Liver (tissue), 9 donors: Measurements from ENCODE around the gene ASMTL. TPM values are rescaled to one million over a fixed set of nuclear protein-coding genes. Genes with fewer than 3 reads are reported as not detected.

ENCODE experiments used
- DNase-seq: peaks from one replicate; pipeline ENCODE4 v3.0.0-alpha.2; 2017; ENCODE audit warnings: low spot score
- H3K27ac ChIP-seq, 2 donors: one replicate each; pipeline ENCODE4 v1.7.0; 2013; ENCODE audit warnings: inconsistent platforms in 2 of 2, low read length in 2 of 2, control low read depth in 1 of 2, low read depth in 1 of 2, mild to moderate bottlenecking in 1 of 2
- H3K27me3 ChIP-seq, 4 donors: one replicate each; pipeline versions ENCODE4 v1.6.1 to v1.7.0; 2013; ENCODE audit warnings: low read length in 3 of 4, inconsistent platforms in 1 of 4, mild to moderate bottlenecking in 1 of 4, moderate library complexity in 1 of 4; ENCODE audit not compliant: control insufficient read depth in 4 of 4, insufficient read depth in 4 of 4
- H3K36me3 ChIP-seq, 4 donors: one replicate each; pipeline versions ENCODE4 v1.6.1 to v1.7.0; 2013; ENCODE audit warnings: low read length in 3 of 4, mild to moderate bottlenecking in 3 of 4, low read depth in 1 of 4, moderate library complexity in 1 of 4; ENCODE audit not compliant: control insufficient read depth in 4 of 4, insufficient read depth in 3 of 4
- H3K4me1 ChIP-seq, 4 donors: one replicate each; pipeline versions ENCODE4 v1.6.1 to v1.7.0; 2013; ENCODE audit warnings: low read length in 3 of 4, mild to moderate bottlenecking in 3 of 4, moderate library complexity in 1 of 4; ENCODE audit not compliant: control insufficient read depth in 4 of 4, insufficient read depth in 4 of 4
- H3K4me3 ChIP-seq, 3 donors: one replicate each; pipeline versions ENCODE4 v1.6.1 to v1.7.0; 2013; ENCODE audit warnings: low read length in 3 of 3, control low read depth in 1 of 3, low read depth in 1 of 3, mild to moderate bottlenecking in 1 of 3
- H3K9ac ChIP-seq, 2 donors: one replicate each; pipeline ENCODE4 v1.7.0; 2013; ENCODE audit warnings: low read length in 2 of 2, mild to moderate bottlenecking in 2 of 2, moderate library complexity in 2 of 2, control low read depth in 1 of 2, low read depth in 1 of 2
- H3K9me3 ChIP-seq, 4 donors: one replicate each; pipeline versions ENCODE4 v1.6.1 to v1.7.0; 2013; ENCODE audit warnings: low read length in 3 of 4; ENCODE audit not compliant: control insufficient read depth in 4 of 4
- ATF3 ChIP-seq: IDR thresholded peaks from 2 replicates; pipeline ENCODE4 v1.6.1; 2016; ENCODE audit warnings: antibody characterized with exemption
- CTCF ChIP-seq: fragments of 150-350 bp; IDR thresholded peaks from 2 replicates; pipeline ENCODE4 v1.5.1; 2017; ENCODE audit warnings: improper control_type of control experiment, low read depth, low read length; ENCODE audit not compliant: missing input control
- FOXA1 ChIP-seq: IDR thresholded peaks from 2 replicates; pipeline ENCODE4 v1.6.1; 2016; ENCODE audit warnings: antibody characterized with exemption
- FOXA2 ChIP-seq: IDR thresholded peaks from 2 replicates; pipeline ENCODE4 v1.6.1; 2016; ENCODE audit warnings: antibody characterized with exemption
- GABPA ChIP-seq, 2 donors: IDR thresholded peaks in 1 of 2; conservative IDR thresholded peaks in 1 of 2; 2 replicates each; pipeline ENCODE4 v1.6.1; 2016; ENCODE audit warnings: antibody characterized with exemption in 2 of 2, mild to moderate bottlenecking in 1 of 2, moderate library complexity in 1 of 2
- HNF4A ChIP-seq, 2 donors: conservative IDR thresholded peaks; 2 replicates each; pipeline ENCODE4 v1.6.1; 2016; ENCODE audit warnings: antibody characterized with exemption in 2 of 2, mild to moderate bottlenecking in 2 of 2
- HNF4G ChIP-seq: IDR thresholded peaks from 2 replicates; pipeline ENCODE4 v1.6.1; 2016; ENCODE audit warnings: antibody characterized with exemption
- JUND ChIP-seq, 2 donors: IDR thresholded peaks; 2 replicates each; pipeline ENCODE4 v1.6.1; 2016; ENCODE audit warnings: antibody characterized with exemption in 2 of 2
- MAX ChIP-seq: IDR thresholded peaks from 2 replicates; pipeline ENCODE4 v1.6.1; 2016; ENCODE audit warnings: antibody characterized with exemption
- NR2F2 ChIP-seq: IDR thresholded peaks from 2 replicates; pipeline ENCODE4 v1.6.1; 2016; ENCODE audit warnings: antibody characterized with exemption
- RAD21 ChIP-seq, 2 donors: IDR thresholded peaks; 2 replicates each; pipeline ENCODE4 v1.6.1; 2016; ENCODE audit warnings: antibody characterized with exemption in 2 of 2, mild to moderate bottlenecking in 2 of 2
- REST ChIP-seq: IDR thresholded peaks from 2 replicates; pipeline ENCODE4 v1.6.1; 2016; ENCODE audit warnings: antibody characterized with exemption, mild to moderate bottlenecking
- RXRA ChIP-seq, 2 donors: IDR thresholded peaks; 2 replicates each; pipeline ENCODE4 v1.6.1; 2017 to 2018; ENCODE audit warnings: antibody characterized with exemption in 2 of 2, mild to moderate bottlenecking in 1 of 2
- SP1 ChIP-seq: IDR thresholded peaks from 2 replicates; pipeline ENCODE4 v1.6.1; 2018; ENCODE audit warnings: antibody characterized with exemption, mild to moderate bottlenecking
- YY1 ChIP-seq: IDR thresholded peaks from 2 replicates; pipeline ENCODE4 v1.6.1; 2016; ENCODE audit warnings: antibody characterized with exemption, mild to moderate bottlenecking
- ZBTB33 ChIP-seq: IDR thresholded peaks from 2 replicates; pipeline ENCODE4 v1.6.1; 2016; ENCODE audit warnings: antibody characterized with exemption
- WGBS: extraction: QIAGEN DNeasy Blood & Tissue Kit; methylation state at CpG from one replicate; pipeline ENCODE4 v1.1.7; 2013; 5-methylcytosine and 5-hydroxymethylcytosine counted together
- polyA plus RNA-seq, 2 donors: library from polyadenylated mRNA; stranded (reverse) in 1 of 2; unstranded in 1 of 2; fragments of 200-250 nt in 1 of 2; fragments of >200 nt in 1 of 2; fragmentation: Nextera tagmentation in 1 of 2; extraction: Ambion mirVana in 1 of 2; gene quantifications; one replicate each; pipeline versions ENCODE4 v1.2.1 to v1.2.3, GENCODE V29; 2013 to 2015
- total RNA-seq, 2 donors: library from RNA; depleted of rRNA; stranded (reverse); fragments of >200 nt; gene quantifications; one replicate each; pipeline ENCODE4 v1.2.3, GENCODE V29; 2014
- donor health status: healthy.
- donor health status: healthy.
- donor health status: healthy.
- donor health status: healthy.
- donor health status: healthy.

Gene ASMTL
- total and polyA plus RNA-seq, 4 donors: 10.3 to 18.9 (median 11.6) TPM

- Histone ChIP-seq H3K36me3 (peaks cover 5 to 39% (median 23%) of the 10 kb centered on the region in 4 donors), H3K4me1 (no peaks in the 10 kb centered on the region), H3K9me3 (peaks cover 1 to 8% (median 7%) of the 10 kb centered on the region in 4 donors), H3K27ac (no peak overlapping the region), H3K9ac (no peak overlapping the region), H3K27me3 (no peaks in the 10 kb centered on the region), H3K4me3 (no peak overlapping the region)
- 86% methylated on average over 9 of the region's 9 CpGs for WGBS
- no peak for TF ChIP-seq MAX
- DNase-seq: no peak
Measured at GRCh38 chrX:1424147-1424851, 28.4 kb downstream of the ASMTL start.

- Histone ChIP-seq H3K9ac (no peak overlapping the region), H3K9me3 (peaks cover 1 to 8% (median 7%) of the 10 kb centered on the region in 4 donors), H3K27me3 (no peaks in the 10 kb centered on the region), H3K36me3 (peaks cover 5 to 42% (median 24%) of the 10 kb centered on the region in 4 donors), H3K4me3 (no peak overlapping the region), H3K27ac (no peak overlapping the region), H3K4me1 (no peaks in the 10 kb centered on the region)
- WGBS: 72% methylated on average over 2 of the region's 2 CpGs
- TF ChIP-seq SP1: no peak
- no peak for TF ChIP-seq CTCF
- no peak for TF ChIP-seq ATF3
- TF ChIP-seq JUND (IDR thresholded peaks at IDR 0.05): no peak
- DNase-seq: no peak
Measured at GRCh38 chrX:1423215-1423614, 29.5 kb downstream of the ASMTL start.

GRCh38 chrX:1422135-1422465 lies 30.6 kb downstream of the ASMTL start:
- Histone ChIP-seq H3K4me1 (no peaks in the 10 kb centered on the region), H3K27me3 (no peaks in the 10 kb centered on the region), H3K4me3 (no peak overlapping the region), H3K36me3 (peaks cover 0 to 38% (median 20%) of the 10 kb centered on the region in 4 donors), H3K27ac (no peak overlapping the region), H3K9ac (no peak overlapping the region), H3K9me3 (peaks cover 1 to 8% (median 7%) of the 10 kb centered on the region in 4 donors)
- WGBS: 98% methylated on average over 4 of the region's 4 CpGs
- DNase-seq: no peak
- no peak for TF ChIP-seq FOXA2
- no peak for TF ChIP-seq CTCF
- no peak for TF ChIP-seq FOXA1
- TF ChIP-seq GABPA (IDR thresholded peaks at IDR 0.05 in 1 of 2, conservative IDR thresholded peaks at IDR 0.05 in 1 of 2): no peak
- TF ChIP-seq NR2F2: no peak
- TF ChIP-seq HNF4G: no peak
- TF ChIP-seq REST: no peak
- TF ChIP-seq ATF3: no peak
- no peak for TF ChIP-seq HNF4A (conservative IDR thresholded peaks at IDR 0.05)
- no peak for TF ChIP-seq RXRA (IDR thresholded peaks at IDR 0.05)
- TF ChIP-seq RAD21 (IDR thresholded peaks at IDR 0.05): no peak
- no peak for TF ChIP-seq JUND (IDR thresholded peaks at IDR 0.05)
- TF ChIP-seq ZBTB33: no peak
- TF ChIP-seq YY1: no peak
- no peak for TF ChIP-seq MAX
